SK-N-SH (cell line): ENCODE results near the gene LYRM7.
"Not testable (repeated sequence)": the region's sequence is repeated elsewhere in the genome, so short reads cannot be mapped to it uniquely, and the experiment has no call there.

Experiments
- CTCF ChIP-seq: fragments of 200-600 bp; sonication (generic); IDR thresholded peaks from 2 replicates; pipeline ENCODE4 v1.6.1; 2017; ENCODE audit warnings: antibody characterized with exemption, mild to moderate bottlenecking, moderate library complexity
- JUND ChIP-seq: IDR thresholded peaks from 2 replicates; pipeline ENCODE4 v1.4.0; 2012
- POLR2AphosphoS5 ChIP-seq: IDR thresholded peaks from 2 replicates; pipeline ENCODE4 v1.6.1; 2012; ENCODE audit warnings: low read depth, low read length

DNA sequence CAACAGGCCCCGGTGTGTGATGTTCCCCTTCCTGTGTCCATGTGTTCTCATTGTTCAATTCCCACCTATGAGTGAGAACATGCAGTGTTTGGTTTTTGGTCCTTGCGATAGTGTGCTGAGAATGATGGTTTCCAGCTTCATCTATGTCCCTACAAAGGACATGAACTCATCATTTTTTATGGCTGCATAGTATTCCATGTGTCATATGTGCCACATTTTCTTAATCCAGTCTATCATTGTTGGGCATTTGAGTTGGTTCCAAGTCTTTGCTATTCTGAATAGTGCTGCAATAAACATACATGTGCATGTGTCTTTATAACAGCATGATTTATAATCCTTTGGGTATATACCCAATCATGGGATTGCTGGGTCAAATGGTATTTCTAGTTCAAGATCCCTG is 37.7 kb upstream of the LYRM7 start:
- not testable (repeated sequence) for TF ChIP-seq JUND, CTCF, POLR2AphosphoS5
